ENCODE results near the gene STAM.
"Not testable (repeated sequence)": the region's sequence is repeated elsewhere in the genome, so short reads cannot be mapped to it uniquely, and the experiment has no call there.

The STAM gene

DNA sequence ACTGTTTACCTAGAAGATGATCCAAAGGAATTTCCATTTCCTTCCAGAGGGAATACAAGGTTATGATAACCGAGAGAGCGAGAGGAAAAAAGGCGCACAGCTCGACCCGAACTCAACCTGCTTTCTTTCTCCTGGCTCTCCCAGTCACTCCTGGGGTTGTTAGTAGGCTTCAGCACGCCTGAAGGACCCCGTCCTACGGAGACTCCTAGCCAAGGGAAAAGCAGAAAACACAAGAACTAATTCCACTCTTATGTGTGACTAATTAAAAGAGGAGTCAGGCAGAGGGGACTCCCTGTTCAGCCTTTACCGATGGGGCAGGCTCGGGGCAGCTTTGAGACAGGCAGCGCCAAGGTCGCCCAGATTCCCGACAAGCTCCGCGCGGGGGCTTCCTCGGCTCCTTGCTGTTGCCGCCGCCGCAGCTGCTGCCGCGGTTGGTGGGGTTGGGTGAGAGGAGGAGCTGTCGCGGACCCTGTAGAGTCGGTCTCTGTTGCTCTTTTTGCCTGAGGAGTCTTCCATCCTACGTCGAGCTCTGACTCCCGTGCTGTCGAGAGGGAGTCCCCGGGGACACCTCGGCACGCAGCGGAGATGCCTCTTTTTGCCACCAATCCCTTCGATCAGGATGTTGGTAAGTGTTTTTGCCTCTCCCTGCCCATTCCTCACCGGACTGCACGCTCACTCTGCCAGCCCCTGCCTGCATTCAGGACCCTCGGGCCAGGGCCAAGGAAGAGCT lies at the start of gene STAM:
Gene STAM (plus strand): TSS at position 397 of the 730 bp plus-strand sequence. CDS start 189 bp downstream, at position 586.
- DNase-seq = peak; percentile 97

DNA sequence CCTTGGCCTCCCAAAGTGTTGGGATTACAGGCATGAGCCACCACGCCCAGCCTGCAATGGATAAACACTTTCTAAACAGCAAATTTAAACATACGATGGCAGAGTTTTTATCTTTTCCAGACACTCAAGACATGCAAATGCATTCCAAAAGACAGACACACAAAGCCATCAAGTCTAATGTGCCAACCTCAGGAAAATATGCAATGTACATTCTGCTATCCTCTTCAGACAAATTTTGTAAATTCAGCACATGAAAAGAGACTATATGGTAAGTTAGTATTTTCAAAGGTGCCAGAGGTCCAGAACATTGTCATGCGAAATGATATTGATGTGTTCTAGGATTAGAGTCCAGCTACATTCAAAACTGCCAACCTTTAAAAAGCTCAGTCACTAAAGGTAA lies 46.6 kb upstream of the STAM start:
- DNase-seq = no peak

DNA sequence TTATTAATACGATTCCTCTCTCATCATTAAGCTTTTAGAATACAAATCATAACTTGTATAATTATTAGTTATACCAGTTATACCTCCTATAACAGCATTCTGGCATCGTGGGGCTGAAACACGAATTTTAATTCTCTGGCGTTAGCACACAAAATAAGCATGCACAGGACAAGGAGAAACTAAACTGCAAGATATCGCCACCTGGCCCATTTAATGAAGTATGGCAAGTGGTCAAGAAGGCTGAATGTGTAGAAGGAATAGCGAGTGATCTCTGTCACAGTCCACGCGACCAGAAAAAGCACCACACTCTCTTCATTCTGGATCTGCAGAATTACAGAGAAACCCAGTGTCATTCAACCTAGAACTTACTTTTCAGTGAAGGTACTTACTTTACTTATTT lies 44.9 kb upstream of the STAM start:
- peak; percentile 2 for DNase-seq

DNA sequence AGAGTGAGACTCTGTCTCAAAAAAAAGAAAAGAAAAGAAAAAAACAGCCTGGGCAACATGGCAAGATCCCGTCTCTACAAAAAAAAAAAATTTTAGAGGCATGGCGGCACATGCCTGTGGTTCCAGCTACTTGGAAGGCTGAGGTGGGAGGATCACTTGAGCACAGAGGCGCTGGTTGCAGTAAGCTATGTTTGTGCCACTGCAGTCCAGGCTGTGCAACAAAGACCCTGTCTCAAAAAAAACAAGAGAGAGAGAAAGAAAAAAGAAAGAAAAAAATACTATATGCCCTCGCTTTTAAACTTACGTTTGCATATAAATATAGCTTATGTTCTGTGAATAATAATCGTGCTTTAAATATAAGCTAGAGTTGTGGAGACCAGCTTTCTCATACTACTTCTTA lies 38.0 kb upstream of the STAM start:
- DNase-seq = no peak

DNA sequence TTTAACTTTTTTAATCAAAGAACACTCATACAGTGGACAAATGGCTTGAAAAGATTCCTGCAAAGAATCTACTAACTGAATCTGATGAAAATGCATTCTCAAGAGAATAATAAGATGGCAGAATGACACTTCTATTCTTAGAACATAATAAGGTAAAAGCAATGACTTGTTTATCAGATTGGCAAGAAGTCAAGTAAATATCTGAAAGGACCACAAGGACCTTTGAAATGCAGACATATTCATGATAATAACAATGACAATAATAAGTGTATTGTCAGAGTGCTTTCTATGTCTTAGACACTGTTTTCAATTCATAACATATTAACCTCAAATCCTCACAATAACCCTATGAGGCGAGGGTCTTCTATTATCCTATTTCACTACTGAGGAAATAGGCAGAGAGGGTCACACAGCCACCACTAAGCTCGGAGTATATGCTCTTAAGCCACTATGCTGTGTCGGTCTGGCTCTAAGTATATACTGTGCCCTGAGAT lies 37.4 kb upstream of the STAM start:
- no peak for DNase-seq

DNA sequence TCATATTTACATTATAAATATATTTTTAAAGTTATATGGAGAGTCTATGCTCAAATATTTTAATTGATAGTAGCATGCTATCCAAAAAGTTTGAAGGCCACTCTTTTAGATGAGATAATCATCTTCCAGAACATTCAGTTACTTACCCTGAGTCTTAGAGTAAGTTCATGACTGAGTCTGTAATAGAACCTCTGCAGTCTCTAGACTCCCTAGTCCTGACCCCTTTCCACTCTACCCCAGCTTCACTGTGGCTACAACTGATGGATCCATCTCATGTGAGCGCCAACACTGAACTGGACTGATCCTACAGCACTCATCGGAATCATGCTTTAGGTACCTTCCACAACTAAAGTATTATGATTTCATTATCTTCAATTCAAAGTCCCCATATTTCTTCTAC lies 36.9 kb upstream of the STAM start:
- no peak for DNase-seq

DNA sequence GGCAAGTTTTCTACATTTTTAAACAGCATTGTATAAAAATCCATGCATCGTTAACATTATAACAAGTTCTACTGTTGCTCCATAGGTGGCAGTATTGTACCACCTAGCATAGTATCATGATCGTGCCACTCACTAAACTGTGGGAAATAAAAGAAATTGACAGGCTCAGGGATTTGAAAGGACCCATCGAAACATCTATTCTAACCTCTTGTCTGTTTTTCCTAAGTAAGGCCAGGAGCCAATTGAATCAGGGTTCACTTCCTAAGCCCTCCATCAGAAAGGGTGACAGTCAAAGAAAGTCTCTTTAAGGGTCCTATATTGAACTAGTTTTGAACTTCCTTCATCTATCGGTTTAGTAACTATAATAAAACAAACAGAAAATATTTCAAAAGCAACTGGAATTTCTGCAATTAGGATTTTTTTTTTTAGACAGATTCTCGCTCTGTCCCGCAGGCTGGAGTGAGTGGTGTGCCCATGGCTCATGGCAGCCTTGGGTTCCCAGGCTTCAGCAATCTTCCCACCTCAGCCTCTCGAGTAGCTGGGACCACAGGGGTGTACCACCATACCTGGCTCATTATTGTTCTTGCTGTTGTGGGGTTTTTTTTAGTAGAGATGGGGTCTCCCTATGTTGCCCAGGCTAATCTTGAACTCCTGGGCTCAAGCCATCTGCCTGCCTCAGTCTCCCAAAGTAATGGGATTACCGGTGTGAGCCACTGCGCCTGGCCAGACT lies 36.2 kb upstream of the STAM start:
- peak; percentile 52 for DNase-seq

DNA sequence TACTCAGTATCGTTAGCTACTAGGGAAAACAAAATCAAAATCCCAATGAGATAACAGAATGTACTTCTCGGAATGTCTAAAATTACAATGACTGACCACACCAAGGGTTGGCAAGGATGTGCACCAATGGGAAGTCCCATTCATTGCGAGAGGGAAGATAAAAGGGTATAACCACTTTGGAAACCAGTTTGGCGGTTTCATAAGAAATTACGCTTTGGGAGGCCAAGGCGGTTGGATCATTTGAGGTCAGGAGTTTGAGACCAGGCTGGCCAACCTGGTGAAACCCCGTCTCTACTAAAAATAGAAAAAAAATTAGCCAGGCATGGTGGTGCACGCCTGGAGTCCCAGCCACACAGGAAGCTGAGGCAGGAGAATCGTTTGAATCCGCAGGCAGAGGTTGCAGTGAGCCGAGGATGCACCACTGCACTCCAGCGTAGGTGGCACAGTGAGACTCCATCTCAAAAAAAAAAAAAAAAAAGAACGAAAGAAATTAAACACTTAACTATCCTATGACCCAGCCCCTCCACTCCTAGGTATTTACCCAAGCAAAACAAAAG lies 34.4 kb upstream of the STAM start:
- DNase-seq = no peak

DNA sequence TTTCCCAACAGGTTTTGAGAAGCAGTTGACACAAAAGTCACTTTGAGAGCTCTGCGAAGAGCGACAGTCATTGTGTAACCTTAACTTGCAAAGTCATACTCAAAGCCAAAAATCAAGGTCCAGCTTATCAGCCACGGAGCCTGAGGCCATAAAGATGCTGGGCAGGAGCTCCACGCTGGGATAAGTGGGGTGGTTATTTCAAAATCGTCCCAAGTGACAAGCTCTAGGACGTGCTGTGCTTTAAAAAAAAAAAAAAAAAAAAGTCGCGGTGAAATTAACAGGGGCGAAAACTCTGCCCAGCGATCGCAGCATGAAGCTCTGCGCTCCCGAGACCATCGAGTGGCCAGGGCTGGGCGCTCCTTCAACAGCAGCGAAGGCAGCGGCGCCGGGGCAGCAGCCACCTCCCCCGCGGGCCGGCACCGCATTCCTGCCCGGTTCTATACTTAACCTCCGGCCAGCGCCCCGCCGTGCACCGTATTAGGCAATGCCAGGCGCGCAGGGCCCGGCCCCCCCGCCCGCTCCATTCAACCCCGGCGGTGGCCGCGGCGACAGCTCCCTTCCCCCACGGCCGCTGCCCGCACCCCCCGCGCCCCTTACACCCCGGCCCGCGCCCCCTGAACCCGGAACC lies 27.4 kb upstream of the STAM start:
- DNase-seq = peak; percentile 40

DNA sequence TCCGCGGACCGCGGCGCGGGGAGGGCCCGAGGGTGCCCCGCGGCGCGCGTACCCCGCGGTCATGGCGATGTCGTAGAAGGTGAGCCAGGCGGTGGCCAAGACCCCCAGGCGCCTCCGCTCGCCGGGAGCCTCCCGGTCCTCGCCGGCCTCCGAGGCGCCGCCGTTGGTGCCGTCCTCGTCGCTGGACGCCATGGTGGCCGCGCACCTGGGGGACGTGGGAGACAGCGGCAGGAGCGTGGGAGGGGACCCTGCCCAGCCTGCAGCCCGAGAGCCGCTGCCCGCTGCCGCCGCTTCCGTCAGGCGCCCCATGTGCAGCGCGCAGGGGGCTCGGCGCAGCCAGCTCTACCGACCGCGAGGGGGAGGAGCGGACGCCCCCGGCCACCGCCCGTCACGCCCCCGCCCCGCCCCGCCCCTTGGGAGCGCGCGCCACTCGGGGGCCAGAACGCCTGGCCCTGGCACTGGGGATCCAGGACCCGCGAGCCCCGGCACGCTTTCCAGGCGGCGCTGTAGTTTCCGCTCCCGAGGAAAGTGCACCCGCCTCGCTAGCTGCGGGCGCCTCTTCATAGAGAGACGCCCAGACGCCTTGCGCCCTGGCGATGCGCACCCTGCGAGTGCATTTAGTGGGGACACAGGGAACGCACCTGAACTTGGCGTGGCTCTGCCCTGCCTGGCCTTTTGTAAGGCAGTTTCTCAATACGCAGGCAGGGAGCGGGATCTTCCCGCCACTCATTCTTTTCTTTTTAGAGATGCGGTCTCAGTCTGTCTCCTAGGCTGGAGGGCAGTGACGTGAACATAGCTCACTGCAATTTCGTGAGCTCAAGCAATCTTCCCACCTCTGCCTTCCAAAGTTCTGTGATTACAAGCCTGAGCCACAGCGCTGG lies 26.7 kb upstream of the STAM start, which contains the start of gene HACD1:
Gene HACD1 (minus strand): TSS at position 344 of the 881 bp plus-strand sequence. CDS start 35 bp downstream, at position 309.
- DNase-seq = peak; percentile 53

DNA sequence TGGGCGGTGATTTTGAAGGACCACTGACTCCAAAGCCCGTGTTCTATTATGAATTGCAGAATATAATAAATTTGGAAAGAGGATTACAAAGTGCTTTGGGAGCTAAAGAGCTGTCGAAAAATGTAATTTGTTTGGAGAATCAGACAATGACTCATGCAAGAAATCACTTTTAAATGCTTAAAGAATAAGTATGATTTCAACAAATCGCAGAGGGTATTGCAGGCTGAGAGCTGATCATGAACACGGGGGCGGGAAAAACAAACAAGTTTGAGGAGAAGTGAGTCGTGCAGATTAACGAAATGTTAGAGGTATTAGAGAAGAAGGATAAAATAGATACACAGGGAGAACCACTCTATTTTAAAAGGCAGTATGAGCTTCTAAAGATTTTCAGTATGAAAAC lies 21.9 kb upstream of the STAM start:
- no peak for DNase-seq

DNA sequence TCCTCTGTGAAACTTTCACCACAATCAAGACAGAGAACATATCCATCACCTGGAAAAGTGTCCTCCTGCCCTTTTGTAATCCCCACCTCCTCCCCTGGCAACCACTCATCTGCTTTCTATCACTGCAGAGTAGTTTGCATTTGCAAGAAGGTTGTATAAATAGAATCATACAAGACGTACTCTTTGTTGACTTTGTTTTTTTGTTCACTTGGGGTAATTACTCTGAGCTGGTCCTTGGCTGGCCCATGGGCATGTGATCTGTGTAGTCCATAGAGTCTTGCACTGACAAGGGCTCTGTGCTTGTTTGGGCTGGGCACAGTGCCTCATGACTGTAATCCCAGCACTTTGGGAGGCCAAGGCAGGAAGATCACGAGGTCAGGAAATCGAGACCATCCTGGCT lies 19.0 kb upstream of the STAM start:
- no peak for DNase-seq

DNA sequence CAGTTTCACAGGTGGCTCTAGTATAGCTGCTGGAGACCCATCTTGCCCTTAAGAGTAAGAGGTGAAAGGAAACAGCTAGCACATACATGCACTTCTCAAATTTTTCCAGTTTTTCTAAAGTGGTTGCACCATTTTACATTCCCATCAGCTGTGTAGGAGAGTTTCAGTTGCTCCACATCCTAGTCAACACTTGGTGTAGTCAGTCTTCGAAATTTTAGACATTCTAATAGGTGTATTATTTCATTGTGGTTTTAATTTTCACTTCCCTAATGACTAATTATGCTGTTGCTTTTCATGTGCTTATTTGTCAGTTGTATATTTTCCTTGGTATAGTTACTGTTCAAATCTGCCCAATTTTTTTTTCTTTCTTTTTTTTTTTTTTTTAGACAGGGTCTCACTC lies 17.3 kb upstream of the STAM start:
- no peak for DNase-seq

DNA sequence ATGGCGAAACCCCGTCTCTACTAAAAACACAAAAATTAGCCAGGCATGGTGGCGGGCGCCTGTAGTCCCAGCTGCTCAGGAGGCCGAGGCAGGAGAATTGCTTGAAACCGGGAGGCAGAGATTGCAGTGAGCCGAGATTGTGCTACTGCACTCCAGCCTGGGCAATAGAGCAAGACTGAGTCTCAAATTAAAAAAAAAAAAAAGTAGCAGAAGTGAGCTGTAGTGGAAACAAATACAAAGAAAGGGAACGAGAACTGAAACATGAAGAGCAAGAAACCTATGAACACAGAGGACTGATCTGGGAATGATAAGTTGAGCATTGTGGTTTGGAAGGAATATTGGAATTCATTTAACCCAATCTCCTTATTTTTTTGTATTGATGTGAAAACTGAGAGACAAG lies 11.4 kb upstream of the STAM start:
- DNase-seq = not testable (repeated sequence)

DNA sequence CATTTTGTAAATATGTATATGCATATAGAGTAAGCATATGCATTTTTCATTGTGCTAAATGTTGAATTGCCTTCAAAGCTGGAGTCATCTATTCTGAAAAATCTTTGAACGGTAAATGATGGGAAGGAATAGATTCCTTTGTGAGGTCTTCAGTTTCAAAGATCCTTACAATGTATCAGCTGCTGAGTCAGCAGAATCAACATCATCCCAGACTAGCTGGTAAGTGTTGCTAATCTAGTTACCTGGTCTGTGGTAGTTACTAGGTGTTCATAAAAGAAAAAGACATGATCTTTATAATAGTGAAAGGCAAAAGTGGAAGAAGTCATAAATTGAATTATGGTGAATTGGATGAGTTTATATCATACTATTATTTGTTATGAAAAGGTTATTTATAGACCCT lies 10.6 kb upstream of the STAM start:
- DNase-seq = no peak

DNA sequence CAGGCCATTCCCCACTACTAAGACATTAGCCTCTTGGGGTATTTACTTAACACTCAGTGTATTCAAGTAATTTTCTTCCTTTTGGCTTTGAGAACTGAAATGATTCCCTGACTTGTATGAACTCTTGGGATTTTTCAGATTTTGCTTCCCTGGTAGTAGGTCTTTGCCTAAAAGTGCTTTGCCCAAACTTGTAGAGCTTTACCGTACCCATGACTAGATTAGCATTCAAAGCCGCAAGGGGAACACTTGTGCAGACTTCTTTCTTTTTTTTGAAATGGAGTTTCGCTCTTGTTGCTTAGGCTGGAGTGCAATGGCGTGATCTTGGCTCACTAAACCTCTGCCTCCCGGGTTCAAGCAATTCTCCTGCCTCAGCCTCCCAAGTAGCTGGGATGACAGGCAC lies 6.1 kb upstream of the STAM start:
- DNase-seq = no peak

DNA sequence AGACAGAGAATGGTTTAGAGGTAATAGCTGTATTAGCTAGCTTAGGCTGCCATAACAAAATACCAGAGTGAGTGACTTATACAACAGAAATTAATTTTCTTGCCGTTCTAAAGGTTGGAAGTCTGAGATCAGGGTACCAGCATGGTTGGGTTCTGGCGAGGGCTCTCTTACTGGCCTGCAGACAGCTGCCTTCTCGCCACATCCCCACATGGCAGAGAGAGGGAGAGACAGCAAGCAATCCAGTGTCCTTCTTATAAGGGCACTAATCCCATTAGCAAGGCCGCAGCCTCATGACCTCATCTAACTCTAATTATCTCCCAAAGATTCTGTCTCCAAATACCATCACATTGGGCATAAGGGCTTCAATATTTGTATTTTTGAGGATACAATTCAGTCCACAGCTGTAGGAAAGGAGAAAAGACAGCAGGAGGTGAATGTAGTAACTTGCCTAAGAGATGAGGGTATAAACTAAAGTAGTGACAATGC lies 3.6 kb upstream of the STAM start:
- no peak for DNase-seq

DNA sequence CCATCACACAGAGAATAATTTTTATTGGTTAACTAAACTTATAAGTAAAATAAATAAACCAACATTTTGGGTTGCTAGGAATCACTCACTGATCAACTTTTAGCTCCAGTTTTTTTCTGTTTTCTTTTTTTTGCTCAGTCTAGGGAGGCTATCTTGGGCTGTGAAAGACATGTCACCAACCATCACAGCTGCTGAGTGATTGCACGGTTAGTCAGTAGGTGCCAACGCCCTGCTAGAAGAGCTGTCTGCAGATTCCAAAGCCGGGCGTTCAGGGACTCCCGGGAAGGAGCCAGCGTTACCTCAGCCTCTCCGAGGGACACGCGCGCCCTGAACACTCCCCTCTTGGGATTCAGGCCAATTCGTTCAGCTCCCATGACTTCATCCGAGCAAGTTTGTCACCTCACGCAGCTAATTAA lies 604 bp upstream of the STAM start:
- peak; percentile 94 for DNase-seq

DNA sequence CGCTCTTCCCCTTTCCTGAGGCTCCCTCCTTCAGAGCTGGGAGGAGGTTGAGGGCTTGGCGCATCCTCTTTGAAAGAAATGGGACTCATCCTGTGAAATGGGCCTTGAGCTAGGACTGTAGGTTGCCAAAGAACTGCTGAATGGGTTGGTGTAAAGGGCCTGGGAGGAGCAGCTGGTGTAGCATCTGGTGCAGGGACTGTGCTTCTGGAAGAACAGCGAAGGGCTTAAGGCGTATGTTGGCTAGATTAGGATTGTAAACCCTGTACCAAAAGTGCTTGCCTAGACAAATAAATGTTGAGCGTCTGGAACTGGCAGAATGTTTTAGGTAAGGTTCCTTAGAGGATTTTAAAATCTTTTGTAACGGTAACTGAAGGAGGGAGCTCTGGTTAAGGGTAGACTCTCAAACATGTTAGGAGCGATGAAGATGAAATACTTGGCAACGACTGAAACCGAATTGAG lies 563 bp downstream of the STAM start:
- DNase-seq = no peak

DNA sequence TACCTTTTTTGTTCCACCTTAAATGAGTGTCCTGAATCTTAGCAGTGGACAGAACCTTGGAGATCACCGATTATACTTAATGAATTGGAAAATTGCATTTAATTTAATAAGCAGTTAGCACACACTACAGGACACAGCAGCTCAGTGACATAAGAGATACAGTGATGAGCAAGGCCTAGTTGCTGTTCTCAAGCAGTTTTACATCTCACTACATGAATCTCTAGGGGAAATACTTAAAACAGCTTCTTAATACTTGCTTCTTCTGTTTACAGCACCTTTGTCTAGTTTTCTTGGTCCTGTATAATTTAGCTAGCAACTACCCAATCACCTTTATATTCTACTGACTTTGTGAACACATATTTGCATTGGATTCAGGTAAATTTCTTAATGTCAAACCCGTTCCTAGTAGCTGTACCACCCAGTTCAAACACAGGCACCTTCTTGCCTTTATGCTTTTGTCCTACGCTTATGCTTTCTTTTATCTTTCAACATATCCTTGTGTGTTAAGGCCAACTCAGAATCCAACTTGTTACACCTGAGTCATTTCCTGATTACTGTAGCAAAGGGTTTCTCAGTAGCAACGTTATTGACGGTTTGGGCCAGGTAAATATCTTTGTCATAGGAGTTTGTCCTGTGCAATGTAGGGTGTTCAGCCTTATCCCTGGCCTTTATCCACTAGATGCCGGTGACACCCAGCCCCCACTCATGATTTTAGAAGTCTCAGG lies 1.8 kb downstream of the STAM start:
- DNase-seq = no peak

DNA sequence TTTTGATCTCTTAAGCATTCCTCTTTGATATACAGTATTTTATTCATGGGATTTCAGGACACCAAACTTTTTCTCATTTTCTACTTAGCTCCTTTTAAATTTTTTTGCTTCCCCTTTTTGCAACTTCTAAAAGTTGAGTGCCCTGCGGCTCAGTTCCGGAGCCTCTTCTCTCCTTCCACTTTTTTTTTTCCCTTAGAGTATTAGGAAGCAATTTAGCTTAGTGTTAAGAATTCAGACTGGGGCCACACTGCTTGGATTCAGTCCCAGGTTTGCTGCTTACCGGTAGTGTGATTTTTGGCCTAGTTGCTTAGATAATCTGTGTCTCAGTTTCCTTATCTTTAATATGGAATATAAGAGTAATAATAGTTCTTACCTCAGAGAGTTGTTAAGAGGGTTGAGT lies 3.4 kb downstream of the STAM start:
- DNase-seq = no peak

Data from kidney glomerular epithelial cell (primary cell).